ENCODE results near the gene COL6A2.

The COL6A2 gene

GRCh38 chr21:46065215-46065913 lies 32.5 kb upstream of the COL6A2 start:
- TF ChIP-seq CEBPB (IDR thresholded peaks at IDR 0.05) (no peak), USF1 (IDR thresholded peaks at IDR 0.05) (no peak)

GRCh38 chr21:46065914-46066551 lies 31.9 kb upstream of the COL6A2 start:
- no peak for TF ChIP-seq MAX (IDR thresholded peaks at IDR 0.05)
- no peak for TF ChIP-seq FOXM1 (IDR thresholded peaks at IDR 0.05; ENCODE audit: borderline replicate concordance, low read depth)
- TF ChIP-seq RAD21 (IDR thresholded peaks at IDR 0.05; ENCODE audit: low read depth) = no peak
- TF ChIP-seq TAF1 (IDR thresholded peaks at IDR 0.05; ENCODE audit: low read depth) = no peak

- TF ChIP-seq EGR1 (IDR thresholded peaks at IDR 0.05) (no peak), TEAD4 (IDR thresholded peaks at IDR 0.05) (no peak), NFIC (IDR thresholded peaks at IDR 0.05) (no peak)
Measured at GRCh38 chr21:46066591-46067331, 31.2 kb upstream of the COL6A2 start.

DNA sequence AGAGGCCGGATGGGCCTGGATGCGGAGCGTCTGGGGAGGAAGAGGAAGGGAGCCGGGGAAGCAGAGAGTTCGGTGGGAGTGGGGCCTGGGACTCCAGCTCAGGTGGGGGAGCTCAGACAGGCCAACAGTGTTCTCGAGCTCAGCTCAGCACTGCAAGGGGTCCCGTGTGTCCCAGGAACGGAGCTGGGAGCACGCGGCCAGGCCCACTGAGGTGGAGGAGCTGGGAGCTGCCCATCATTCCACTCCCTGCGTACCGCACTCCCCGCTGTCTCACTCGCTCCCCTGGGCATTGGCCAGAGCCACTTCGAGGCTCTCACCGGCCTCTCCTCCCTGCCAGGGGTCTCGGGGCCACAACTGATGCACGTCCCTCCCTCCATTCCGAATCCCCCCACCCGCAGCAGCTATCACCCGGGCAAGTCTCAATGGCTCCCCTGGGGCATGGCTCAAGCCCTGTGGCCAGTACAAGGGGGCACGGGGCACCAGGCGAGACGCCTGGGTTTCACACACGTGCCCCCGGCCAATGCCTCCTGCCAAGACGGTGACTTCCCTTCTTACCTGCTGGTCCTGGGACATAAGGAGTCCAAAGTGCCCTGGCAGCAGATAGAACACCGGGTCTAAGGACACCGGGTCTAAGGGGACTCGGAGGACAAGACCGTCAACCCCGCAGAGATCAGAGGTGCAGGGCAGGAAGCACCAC lies 30.3 kb upstream of the COL6A2 start:
- TF ChIP-seq USF1 (IDR thresholded peaks at IDR 0.05) (no peak), NFIC (IDR thresholded peaks at IDR 0.05) (no peak), MAX (IDR thresholded peaks at IDR 0.05) (no peak), EGR1 (IDR thresholded peaks at IDR 0.05) (no peak), TAF1 (IDR thresholded peaks at IDR 0.05; ENCODE audit: low read depth) (no peak), FOXM1 (IDR thresholded peaks at IDR 0.05; ENCODE audit: borderline replicate concordance, low read depth) (no peak), YY1 (IDR thresholded peaks at IDR 0.05; ENCODE audit: low read depth) (no peak), RAD21 (IDR thresholded peaks at IDR 0.05; ENCODE audit: low read depth) (no peak), CREB1 (IDR thresholded peaks at IDR 0.05; ENCODE audit: low read depth) (no peak), TCF12 (IDR thresholded peaks at IDR 0.05; ENCODE audit: low read depth) (no peak)
- TF ChIP-seq, protein P1, sequence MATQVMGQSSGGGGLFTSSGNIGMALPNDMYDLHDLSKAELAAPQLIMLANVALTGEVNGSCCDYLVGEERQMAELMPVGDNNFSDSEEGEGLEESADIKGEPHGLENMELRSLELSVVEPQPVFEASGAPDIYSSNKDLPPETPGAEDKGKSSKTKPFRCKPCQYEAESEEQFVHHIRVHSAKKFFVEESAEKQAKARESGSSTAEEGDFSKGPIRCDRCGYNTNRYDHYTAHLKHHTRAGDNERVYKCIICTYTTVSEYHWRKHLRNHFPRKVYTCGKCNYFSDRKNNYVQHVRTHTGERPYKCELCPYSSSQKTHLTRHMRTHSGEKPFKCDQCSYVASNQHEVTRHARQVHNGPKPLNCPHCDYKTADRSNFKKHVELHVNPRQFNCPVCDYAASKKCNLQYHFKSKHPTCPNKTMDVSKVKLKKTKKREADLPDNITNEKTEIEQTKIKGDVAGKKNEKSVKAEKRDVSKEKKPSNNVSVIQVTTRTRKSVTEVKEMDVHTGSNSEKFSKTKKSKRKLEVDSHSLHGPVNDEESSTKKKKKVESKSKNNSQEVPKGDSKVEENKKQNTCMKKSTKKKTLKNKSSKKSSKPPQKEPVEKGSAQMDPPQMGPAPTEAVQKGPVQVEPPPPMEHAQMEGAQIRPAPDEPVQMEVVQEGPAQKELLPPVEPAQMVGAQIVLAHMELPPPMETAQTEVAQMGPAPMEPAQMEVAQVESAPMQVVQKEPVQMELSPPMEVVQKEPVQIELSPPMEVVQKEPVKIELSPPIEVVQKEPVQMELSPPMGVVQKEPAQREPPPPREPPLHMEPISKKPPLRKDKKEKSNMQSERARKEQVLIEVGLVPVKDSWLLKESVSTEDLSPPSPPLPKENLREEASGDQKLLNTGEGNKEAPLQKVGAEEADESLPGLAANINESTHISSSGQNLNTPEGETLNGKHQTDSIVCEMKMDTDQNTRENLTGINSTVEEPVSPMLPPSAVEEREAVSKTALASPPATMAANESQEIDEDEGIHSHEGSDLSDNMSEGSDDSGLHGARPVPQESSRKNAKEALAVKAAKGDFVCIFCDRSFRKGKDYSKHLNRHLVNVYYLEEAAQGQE (IDR thresholded peaks at IDR 0.05; ENCODE audit: low read depth) = no peak

DNA sequence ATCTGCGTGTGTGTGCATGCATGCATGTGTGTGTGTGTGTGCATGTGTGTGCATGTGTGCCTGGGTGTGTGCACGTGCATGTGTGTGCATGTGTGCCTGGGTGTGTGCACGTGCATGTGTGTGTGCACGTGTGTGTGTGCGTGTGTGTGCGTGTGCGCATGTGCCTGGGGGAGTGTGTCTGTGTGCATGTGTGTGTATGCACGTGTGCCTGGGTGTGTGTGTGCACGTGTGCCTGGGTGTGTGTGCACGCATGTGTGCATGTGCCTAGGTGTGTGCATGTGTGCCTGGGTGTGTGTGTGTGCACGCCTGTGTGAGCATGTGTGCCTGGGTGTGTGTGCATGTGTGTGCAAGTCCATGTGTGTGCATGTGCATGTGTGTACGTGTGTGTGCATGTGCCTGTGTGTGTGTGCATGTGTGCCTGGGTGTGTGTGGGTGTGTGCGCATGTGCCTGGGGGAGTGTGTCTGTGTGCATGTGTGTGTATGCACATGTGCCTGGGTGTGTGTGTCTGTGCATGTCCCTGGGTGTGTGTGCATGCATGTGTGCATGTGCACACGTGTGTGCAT lies 29.3 kb upstream of the COL6A2 start:
- TF ChIP-seq CEBPB (IDR thresholded peaks at IDR 0.05) (no peak), TCF12 (IDR thresholded peaks at IDR 0.05; ENCODE audit: low read depth) (no peak), YY1 (IDR thresholded peaks at IDR 0.05; ENCODE audit: low read depth) (no peak), ZBTB7A (IDR thresholded peaks at IDR 0.05; ENCODE audit: low read depth) (no peak), TEAD4 (IDR thresholded peaks at IDR 0.05) (no peak), FOXM1 (IDR thresholded peaks at IDR 0.05; ENCODE audit: borderline replicate concordance, low read depth) (no peak), USF1 (IDR thresholded peaks at IDR 0.05) (no peak), CREB1 (IDR thresholded peaks at IDR 0.05; ENCODE audit: low read depth) (no peak), EGR1 (IDR thresholded peaks at IDR 0.05) (no peak)
- TF ChIP-seq, protein P1 (IDR thresholded peaks at IDR 0.05; ENCODE audit: low read depth) = no peak

Data from Ishikawa (cell line).